B cell (primary cell): ENCODE results near the gene SFT2D2. TPM values are rescaled to one million over a fixed set of nuclear protein-coding genes. Genes with fewer than 3 reads are reported as not detected.

Experiments
- ATAC-seq: fragments of 200-7000 bp; cut with Tn5 transposase; one replicate; pipeline ENCODE4 v1.10.0; 2021; ENCODE audit warnings: low read depth, mild to moderate bottlenecking, moderate number of reproducible peaks, moderate library complexity
- CTCF ChIA-PET: fragments of 350-600 bp; sonication (Branson Sonifier 250); formaldehyde crosslinking; loops from one replicate; lab custom pipeline; 2021; ENCODE audit warnings: antibody characterized with exemption, inconsistent platforms; lab: Charles Lee
- POLR2A ChIA-PET: fragments of 350-600 bp; sonication (Branson Sonifier 250); formaldehyde crosslinking; loops from one replicate; lab custom pipeline; 2021; ENCODE audit warnings: antibody characterized with exemption; lab: Charles Lee
- DNase-seq: peaks from one replicate; pipeline ENCODE4 v3.0.0; 2013
- H2AFZ ChIP-seq: 2 replicates; pipeline ENCODE4 v1.6.1; 2012; ENCODE audit warnings: mild to moderate bottlenecking, low read depth, low read length; ENCODE audit not compliant: insufficient read depth, poor library complexity, severe bottlenecking
- H3K27ac ChIP-seq, 2 donors: 1 replicate in 1 of 2; 2 replicates in 1 of 2; pipeline ENCODE4 v1.5.1; 2012 to 2013; ENCODE audit warnings: low read length in 2 of 2, mild to moderate bottlenecking in 2 of 2, moderate library complexity in 1 of 2
- H3K27me3 ChIP-seq, 4 experiments: fragments of 200-600 bp in 1 of 4; sonication (generic) in 1 of 4; replicated peaks in 1 of 4; 1 replicate in 2 of 4; 2 replicates in 2 of 4; pipeline versions ENCODE4 v1.6.1 to v1.7.0; 2013 to 2016; ENCODE audit warnings: low read length in 3 of 4, mild to moderate bottlenecking in 2 of 4, mixed read lengths in 1 of 4, moderate library complexity in 1 of 4; ENCODE audit not compliant: insufficient read depth in 4 of 4, control insufficient read depth in 3 of 4; ENCODE audit errors: control extremely low read depth in 1 of 4
- H3K36me3 ChIP-seq, 2 experiments: replicated peaks in 1 of 2; 1 replicate in 1 of 2; 2 replicates in 1 of 2; pipeline versions ENCODE4 v1.6.1 to v1.7.1; 2013; ENCODE audit warnings: low read length in 1 of 2; ENCODE audit not compliant: insufficient read depth in 2 of 2, control insufficient read depth in 1 of 2; ENCODE audit errors: control extremely low read depth in 1 of 2, extremely low read depth in 1 of 2
- H3K4me1 ChIP-seq, 2 donors: fragments of 200-600 bp in 1 of 2; sonication (generic) in 1 of 2; 1 replicate in 1 of 2; 2 replicates in 1 of 2; pipeline versions ENCODE4 v1.5.1 to v1.6.1; 2013 to 2017; ENCODE audit warnings: low read length in 2 of 2; ENCODE audit not compliant: control insufficient read depth in 2 of 2, insufficient read depth in 2 of 2
- H3K4me2 ChIP-seq: replicated peaks from 2 replicates; pipeline ENCODE3; 2012; ENCODE audit warnings: mild to moderate bottlenecking, low read depth, low read length; ENCODE audit not compliant: poor library complexity, severe bottlenecking
- H3K4me3 ChIP-seq, 5 experiments: fragments of 200-600 bp in 1 of 5; sonication (generic) in 1 of 5; 1 replicate in 3 of 5; 2 replicates in 2 of 5; pipeline versions ENCODE4 v1.5.1 to v1.7.0; 2011 to 2016; ENCODE audit warnings: low read length in 4 of 5, mild to moderate bottlenecking in 4 of 5, low read depth in 2 of 5, control low read depth in 1 of 5, moderate library complexity in 1 of 5; ENCODE audit not compliant: insufficient read depth in 1 of 5; ENCODE audit errors: control extremely low read depth in 1 of 5, extremely low read depth in 1 of 5
- H3K79me2 ChIP-seq: fragments of 200-600 bp; sonication (generic); one replicate; pipeline ENCODE4 v1.6.0; 2016; ENCODE audit warnings: low read length; ENCODE audit not compliant: control insufficient read depth, insufficient read depth
- H3K9ac ChIP-seq: fragments of 200-600 bp; sonication (generic); 2 replicates; pipeline ENCODE4 v1.6.1; 2017; ENCODE audit warnings: mild to moderate bottlenecking, low read length, moderate library complexity
- H3K9me3 ChIP-seq, 3 donors: one replicate each; pipeline versions ENCODE4 v1.6.1 to v1.7.1; 2013; ENCODE audit warnings: low read length in 2 of 3; ENCODE audit not compliant: control insufficient read depth in 2 of 3, insufficient read depth in 1 of 3; ENCODE audit errors: control extremely low read depth in 1 of 3
- H4K20me1 ChIP-seq: 2 replicates; pipeline ENCODE4 v1.6.0; 2012; ENCODE audit warnings: mild to moderate bottlenecking, low read length; ENCODE audit not compliant: insufficient read depth, control insufficient read depth, poor library complexity, severe bottlenecking
- H3K27ac Mint-ChIP-seq: one replicate; pipeline ENCODE4 v1.8.0; 2021; ENCODE audit warnings: mixed read lengths
- H3K27me3 Mint-ChIP-seq: one replicate; pipeline ENCODE4 v1.8.0; 2021; ENCODE audit warnings: mixed read lengths
- H3K4me1 Mint-ChIP-seq: one replicate; pipeline ENCODE4 v1.8.0; 2021; ENCODE audit warnings: mixed read lengths
- H3K4me3 Mint-ChIP-seq: one replicate; pipeline ENCODE4 v1.8.0; 2021; ENCODE audit warnings: mixed read lengths
- H3K9me3 Mint-ChIP-seq: one replicate; pipeline ENCODE4 v1.8.0; 2022; ENCODE audit warnings: mixed read lengths; ENCODE audit not compliant: insufficient read depth
- EZH2 ChIP-seq: IDR thresholded peaks from 2 replicates; pipeline ENCODE4 v1.6.1; 2012; ENCODE audit warnings: borderline replicate concordance, low read depth, mild to moderate bottlenecking, moderate library complexity, low read length; ENCODE audit not compliant: insufficient read depth, poor library complexity, severe bottlenecking
- WGBS: methylation state at CpG from one replicate; pipeline ENCODE4 v1.1.5; 2013; ENCODE audit warnings: missing lambda C conversion rate; ENCODE audit not compliant: insufficient coverage; 5-methylcytosine and 5-hydroxymethylcytosine counted together
- intact Hi-C: fragments of 100-400 bp; cut with micrococcal nuclease; formaldehyde crosslinking; loops from one replicate; pipeline ENCODE4 v1.10.0; 2022
- polyA plus RNA-seq: library from polyadenylated mRNA; depleted of rRNA; stranded (reverse); fragments of >200 nt; gene quantifications from 2 replicates; pipeline ENCODE4 v1.2.3, GENCODE V29; 2012
- total RNA-seq, 2 donors: library from RNA; stranded (reverse); fragments of 120-200 nt in 1 of 2; gene quantifications; 1 replicate in 1 of 2; 2 replicates in 1 of 2; pipeline versions ENCODE4 v1.2.3 to v1.2.4, GENCODE V29; 2013 to 2022
- TF ChIP-seq, protein P1 (sequence below): fragments of 200-600 bp; IDR thresholded peaks from one replicate; pipeline ENCODE4 v1.8.0; 2022; ENCODE audit warnings: antibody characterized with exemption, mild to moderate bottlenecking

Gene SFT2D2
- total and polyA plus RNA-seq, 2 donors (not counting 1 experiment from before 2014, with no cell fraction given), result 13.0 to 68.3 TPM

- H3K36me3 ChIP-seq, result peaks cover 17 to 84% of the 10 kb centered on the region in 2 experiments
- peak overlapping the region; percentile 41 for H3K27ac Mint-ChIP-seq
- no peaks in the 10 kb centered on the region for H3K9me3 Mint-ChIP-seq
Measured at GRCh38 chr1:168243636-168244212, 17.9 kb downstream of the SFT2D2 start.

DNA sequence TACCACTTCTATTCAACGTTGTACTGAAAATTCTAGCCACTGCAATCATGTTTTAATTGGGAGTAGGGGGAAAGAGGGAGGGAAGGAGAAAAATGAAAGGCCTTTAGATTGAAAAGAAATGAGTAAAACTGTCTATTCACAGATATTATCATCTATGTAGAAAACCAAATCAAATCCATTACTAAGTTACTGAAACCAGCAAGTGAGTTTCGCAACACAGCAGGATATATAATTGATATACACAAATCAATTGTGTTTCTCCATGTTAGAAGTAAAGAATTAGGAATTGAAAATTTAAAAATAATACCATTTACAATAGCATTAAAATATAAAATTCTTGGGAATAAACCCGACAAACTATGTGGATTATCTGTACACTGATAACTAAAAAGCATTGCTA is 19.2 kb downstream of the SFT2D2 start:
- Histone ChIP-seq H3K27me3 (no peaks in the 10 kb centered on the region), H3K9ac (no peak overlapping the region), H3K36me3 (peaks cover 17 to 81% of the 10 kb centered on the region in 2 experiments), H2AFZ (no peak overlapping the region), H3K4me3 (no peak overlapping the region), H3K79me2 (peaks cover 66% of the 10 kb centered on the region), H3K27ac (no peak overlapping the region), H3K9me3 (no peaks in the 10 kb centered on the region), H3K4me1 (no peaks in the 10 kb centered on the region), H4K20me1 (peaks cover 26% of the 10 kb centered on the region), H3K4me2 (no peak overlapping the region)
- TF ChIP-seq EZH2, result no peak
- TF ChIP-seq, protein P1, sequence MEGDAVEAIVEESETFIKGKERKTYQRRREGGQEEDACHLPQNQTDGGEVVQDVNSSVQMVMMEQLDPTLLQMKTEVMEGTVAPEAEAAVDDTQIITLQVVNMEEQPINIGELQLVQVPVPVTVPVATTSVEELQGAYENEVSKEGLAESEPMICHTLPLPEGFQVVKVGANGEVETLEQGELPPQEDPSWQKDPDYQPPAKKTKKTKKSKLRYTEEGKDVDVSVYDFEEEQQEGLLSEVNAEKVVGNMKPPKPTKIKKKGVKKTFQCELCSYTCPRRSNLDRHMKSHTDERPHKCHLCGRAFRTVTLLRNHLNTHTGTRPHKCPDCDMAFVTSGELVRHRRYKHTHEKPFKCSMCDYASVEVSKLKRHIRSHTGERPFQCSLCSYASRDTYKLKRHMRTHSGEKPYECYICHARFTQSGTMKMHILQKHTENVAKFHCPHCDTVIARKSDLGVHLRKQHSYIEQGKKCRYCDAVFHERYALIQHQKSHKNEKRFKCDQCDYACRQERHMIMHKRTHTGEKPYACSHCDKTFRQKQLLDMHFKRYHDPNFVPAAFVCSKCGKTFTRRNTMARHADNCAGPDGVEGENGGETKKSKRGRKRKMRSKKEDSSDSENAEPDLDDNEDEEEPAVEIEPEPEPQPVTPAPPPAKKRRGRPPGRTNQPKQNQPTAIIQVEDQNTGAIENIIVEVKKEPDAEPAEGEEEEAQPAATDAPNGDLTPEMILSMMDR, result no peak
- no peaks in the 10 kb centered on the region for H3K9me3 Mint-ChIP-seq
- DNase-seq, result no peak
- ChIA-PET CTCF (no interaction called here), POLR2A (no interaction called here)
- no peak for ATAC-seq
- intact Hi-C loops, result no loop called here
- H3K27ac Mint-ChIP-seq, result no peak overlapping the region
- no CpG with 5 or more reads among the region's 3 CpGs for WGBS
- peaks cover 23% of the 10 kb centered on the region for H3K4me1 Mint-ChIP-seq
- no peaks in the 10 kb centered on the region for H3K27me3 Mint-ChIP-seq
- no peak overlapping the region for H3K4me3 Mint-ChIP-seq

More at GRCh38 chr1:168243636-168244212, 17.9 kb downstream of the SFT2D2 start:
- Histone ChIP-seq H3K4me2 (no peak overlapping the region), H3K27ac (no peak overlapping the region), H3K4me3 (no peak overlapping the region), H3K79me2 (peaks cover 60% of the 10 kb centered on the region), H3K27me3 (no peaks in the 10 kb centered on the region), H3K9me3 (no peaks in the 10 kb centered on the region), H3K9ac (no peak overlapping the region), H4K20me1 (peaks cover 26% of the 10 kb centered on the region), H3K4me1 (no peaks in the 10 kb centered on the region), H2AFZ (no peak overlapping the region)
- TF ChIP-seq EZH2, result no peak
- TF ChIP-seq, protein P1, result no peak
- ATAC-seq (no peak), DNase-seq (no peak)
- intact Hi-C loops, result no loop called here
- POLR2A ChIA-PET, result no interaction called here
- CTCF ChIA-PET, result no interaction called here
- no peak overlapping the region for H3K4me3 Mint-ChIP-seq
- WGBS, result 72% methylated on average over 3 of the region's 3 CpGs
- no peaks in the 10 kb centered on the region for H3K27me3 Mint-ChIP-seq
- H3K4me1 Mint-ChIP-seq, result peaks cover 19% of the 10 kb centered on the region
